Measurements from ENCODE around the gene TADA3. TPM values are rescaled to one million over a fixed set of nuclear protein-coding genes. Genes with fewer than 3 reads are reported as not detected.

TADA3 gene, protein sequence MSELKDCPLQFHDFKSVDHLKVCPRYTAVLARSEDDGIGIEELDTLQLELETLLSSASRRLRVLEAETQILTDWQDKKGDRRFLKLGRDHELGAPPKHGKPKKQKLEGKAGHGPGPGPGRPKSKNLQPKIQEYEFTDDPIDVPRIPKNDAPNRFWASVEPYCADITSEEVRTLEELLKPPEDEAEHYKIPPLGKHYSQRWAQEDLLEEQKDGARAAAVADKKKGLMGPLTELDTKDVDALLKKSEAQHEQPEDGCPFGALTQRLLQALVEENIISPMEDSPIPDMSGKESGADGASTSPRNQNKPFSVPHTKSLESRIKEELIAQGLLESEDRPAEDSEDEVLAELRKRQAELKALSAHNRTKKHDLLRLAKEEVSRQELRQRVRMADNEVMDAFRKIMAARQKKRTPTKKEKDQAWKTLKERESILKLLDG
- 23.7 and 26.2 TPM in 2 replicates for total RNA-seq

DNA sequence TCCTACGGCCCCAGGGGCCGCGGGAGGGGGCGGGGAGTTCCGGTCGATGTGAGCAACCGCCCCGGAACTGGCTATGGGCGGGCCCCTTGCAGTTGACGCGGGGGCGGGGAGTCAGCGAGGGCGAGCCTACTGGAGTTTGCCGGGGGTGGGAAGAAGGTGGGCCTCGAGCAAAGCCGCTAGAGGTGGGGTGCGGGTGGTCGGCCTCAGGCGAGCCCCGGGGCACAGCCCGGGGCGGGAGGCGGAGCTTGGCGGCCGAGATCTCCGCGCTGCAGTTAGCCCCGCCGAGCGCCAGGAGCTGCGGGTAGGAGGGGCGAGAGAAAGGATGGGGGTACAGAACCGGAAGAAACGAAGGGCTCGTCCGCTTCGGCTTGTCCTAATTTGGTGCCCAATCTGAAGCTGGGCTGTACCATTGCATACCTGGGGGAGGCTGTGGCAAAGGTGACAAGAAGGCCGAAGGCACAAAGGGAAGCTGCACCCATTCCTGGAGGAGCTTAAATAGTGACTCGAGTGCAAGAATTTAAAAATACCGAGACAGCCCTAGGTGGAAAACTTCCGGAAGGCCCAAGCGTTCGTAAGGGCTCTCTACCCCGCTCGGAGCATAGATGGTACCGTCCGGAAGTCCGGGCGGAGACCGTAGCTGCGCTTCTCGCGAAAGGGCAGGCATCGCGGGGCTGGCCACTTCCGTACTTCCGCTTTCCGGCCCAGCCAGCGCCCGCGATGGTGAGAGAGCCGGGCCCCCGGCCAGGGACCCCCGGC lies at the start of gene TADA3, which contains the start of gene ARPC4:
TADA3 (minus strand) TSS at position 69 of the 756 bp plus-strand sequence. CDS start 1,007 bp downstream, outside the sequence.
ARPC4 (plus strand) TSS at position 678 of the 756 bp plus-strand sequence; CDS start at position 718, 40 bp downstream.
- peak; percentile 93 to 96 for DNase-seq (ENCODE audit: low read depth in 2 of 2)

DNA sequence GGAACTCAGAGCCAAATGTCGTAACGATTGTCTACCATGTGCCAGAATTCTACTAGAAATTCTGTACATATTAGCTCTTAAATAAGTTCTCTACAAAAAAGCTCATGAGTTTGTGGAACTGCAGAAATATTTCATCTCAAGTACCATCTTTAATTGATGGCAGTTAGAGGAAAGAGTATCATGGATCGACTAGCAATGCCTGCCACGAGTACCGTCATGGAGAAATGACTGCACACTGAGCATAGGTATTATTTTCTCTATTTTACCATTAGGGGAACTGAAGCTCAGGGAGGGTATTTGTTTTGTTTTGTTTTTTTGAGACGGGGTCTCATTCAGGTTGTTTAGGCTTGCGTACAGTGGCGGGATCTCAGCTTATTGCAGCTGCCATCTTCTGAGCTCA lies 48.7 kb upstream of the TADA3 start:
- DNase-seq (ENCODE audit: low read depth in 2 of 2), result no peak

DNA sequence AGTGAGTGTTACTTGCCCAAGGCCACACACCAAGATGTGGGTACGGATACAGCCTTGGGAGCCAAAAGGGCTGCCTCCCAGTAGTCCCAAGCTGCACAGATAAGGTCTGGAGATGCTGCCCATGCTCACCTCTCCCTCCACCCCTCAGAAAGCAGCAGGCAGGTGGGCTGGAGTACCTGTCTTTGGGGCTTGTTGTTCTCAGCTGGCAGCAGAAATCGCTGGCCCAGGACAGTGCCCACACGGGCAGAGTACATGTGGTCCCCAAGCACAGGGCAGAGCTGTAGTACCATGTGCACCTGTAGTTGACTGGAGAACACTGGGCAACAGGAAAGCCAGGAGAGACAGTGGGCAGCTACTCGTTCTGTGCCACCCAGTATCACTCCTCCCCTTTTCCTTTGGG lies 46.6 kb upstream of the TADA3 start:
- DNase-seq (ENCODE audit: low read depth in 2 of 2), result no peak

DNA sequence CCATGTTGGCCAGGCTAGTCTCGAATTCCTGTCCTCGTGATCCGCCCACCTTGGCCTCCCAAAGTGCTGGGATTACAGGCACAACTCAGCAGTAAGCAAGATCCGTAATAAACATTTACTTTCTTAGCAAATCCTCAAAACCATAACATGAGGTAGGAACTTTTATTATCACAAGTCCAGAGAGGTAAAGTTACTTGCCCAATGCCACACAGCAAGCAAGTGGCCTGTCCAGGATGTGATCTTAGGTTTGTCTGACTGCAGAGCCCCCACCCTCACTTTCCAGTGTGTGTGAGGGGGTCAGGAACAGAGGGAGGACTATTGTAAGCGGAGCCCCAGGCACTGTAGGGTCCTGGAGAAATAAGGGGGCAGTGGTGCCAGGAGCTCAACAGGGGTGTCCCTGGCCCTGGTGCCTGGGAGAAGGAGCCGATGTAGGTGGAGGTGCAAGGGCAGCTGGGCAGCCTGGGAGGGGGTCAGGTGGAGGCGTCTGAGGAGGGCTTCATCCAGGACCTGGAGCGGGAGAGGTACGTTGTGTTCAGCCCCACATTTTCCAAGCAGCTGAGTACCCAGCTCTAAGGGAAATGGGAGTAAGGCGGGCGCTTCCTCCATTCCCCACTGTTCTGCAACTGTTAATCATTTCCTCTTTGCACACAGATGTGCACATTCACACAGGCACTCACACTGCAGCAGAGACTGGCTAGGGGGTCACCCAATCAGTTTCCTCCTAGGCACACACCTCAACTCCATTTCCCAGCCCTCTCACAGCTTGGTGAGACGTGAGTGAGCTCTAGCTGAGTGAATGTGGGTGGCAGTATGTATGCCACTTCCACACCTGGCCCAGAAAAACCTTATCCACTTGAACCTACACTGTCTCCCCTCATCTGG lies 45.7 kb upstream of the TADA3 start:
- DNase-seq (ENCODE audit: low read depth in 2 of 2), result peak; percentile 61 to 84

DNA sequence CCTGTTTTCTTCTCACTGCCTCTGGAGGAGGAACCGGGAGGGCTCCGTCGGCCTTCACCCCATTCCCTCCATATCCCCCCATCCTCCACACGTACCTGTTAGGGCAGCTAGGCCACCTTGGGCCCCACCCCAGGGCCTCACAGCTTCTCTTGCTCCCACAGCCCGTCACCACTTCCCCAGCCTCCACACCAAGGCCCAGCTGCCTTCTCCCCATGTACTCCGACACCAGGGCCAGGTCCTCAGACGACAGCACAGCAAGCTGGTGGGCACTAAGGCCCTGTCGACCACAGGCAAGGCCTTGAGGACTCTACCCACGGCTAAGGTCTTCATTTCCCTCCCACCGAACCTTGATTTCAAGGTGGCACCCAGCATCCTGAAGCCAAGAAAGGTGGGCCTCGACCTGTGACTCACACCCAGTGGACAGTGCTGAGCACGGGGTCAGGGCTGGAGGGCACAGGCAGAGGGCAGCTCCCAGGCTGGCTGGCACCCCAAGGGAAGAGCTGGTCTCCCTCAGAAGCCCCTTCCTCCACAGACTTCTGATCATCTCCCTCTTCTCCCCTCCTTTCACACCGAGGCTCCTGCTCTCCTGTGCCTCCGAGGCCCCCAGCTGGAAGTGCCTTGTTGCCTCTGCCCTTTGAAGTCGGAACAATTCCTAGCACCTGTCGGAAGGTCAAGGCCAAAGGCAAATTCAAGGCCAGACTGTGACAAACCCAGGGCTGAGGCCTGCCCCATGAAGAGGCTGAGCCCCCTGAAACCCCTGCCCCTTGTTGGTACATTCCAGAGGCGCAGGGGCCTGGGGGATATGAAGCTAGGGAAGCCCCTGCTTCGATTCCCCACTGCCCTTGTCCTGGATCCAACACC lies 42.5 kb upstream of the TADA3 start:
- DNase-seq (ENCODE audit: low read depth in 2 of 2), result no peak

DNA sequence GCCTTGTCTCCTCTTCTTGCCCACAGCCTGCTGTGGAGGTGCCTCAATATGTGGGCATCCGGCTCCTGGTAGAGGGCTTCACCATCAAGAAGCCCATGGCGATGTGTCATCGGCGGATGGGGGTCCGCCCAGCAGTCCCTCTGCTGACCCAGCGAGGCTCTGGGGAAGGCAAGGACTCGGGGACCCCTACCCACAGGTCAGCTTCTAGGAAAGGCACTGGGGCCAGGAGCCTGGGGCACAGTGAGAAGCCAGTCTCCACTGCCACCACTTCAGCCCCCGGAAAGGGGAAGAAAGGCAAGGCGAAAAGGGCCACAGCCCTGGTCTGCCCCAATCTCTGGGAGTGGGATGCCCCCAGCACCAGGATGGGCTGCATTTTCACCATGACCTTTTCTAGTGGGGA lies 40.8 kb upstream of the TADA3 start:
- DNase-seq (ENCODE audit: low read depth in 2 of 2), result no peak

DNA sequence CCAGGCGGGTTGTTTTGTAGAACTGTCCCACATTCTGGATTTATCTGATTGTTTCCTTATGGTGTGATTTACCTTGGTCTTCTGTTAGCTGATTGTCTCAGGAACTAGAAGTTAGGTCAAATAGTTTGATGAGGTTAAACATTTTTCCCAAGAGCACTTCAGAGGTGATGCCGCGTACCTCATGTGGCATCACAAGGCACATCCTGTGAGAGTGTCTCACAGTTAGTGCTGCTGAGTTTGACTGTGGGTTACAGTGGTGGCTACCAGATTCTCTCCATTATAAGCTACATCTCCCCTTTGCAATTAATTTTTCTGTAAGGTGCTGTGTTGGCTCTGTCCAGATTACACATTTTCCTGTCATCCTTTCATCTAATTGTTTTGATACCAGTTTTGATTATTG lies 39.0 kb upstream of the TADA3 start:
- DNase-seq (ENCODE audit: low read depth in 2 of 2), result no peak

DNA sequence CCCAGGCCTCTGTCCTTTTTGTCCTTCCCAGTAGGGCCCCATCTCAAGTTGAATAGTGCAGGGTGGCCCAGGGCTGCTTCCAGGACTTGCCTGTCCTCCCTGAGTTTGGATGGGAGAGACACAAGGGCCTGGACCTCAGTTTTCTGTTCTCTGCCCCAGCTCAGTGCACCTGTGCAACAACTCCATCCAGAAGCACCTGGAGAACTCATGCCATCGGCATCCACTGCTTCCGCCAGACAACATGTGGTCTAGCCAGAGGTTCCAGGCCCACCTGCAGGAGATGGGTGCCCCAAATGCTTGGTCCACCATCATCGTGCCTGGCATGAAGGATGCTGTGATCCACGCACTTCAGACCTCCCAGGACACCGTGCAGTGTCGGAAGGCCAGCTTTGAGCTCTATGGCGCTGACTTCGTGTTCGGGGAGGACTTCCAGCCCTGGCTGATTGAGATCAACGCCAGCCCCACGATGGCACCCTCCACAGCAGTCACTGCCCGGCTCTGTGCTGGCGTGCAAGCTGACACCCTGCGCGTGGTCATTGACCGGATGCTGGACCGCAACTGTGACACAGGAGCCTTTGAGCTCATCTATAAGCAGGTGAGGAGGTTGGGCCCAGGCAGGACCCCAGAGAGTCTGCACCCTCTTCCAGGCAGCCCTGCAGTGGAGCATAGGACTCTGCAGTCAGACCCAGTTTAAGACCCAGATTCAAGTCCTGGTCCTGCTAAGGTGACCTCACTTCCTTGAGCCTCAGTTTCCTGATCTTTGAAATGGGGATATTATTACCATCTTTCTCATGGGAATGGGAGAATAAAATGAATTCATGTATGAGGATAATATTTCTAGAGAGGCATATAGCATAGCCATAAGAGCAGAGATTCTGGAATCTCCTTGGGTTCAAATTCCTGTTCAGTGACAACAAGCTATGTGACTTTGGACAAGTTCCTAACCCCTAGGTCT lies 36.8 kb upstream of the TADA3 start:
- DNase-seq (ENCODE audit: low read depth in 2 of 2), result no peak

DNA sequence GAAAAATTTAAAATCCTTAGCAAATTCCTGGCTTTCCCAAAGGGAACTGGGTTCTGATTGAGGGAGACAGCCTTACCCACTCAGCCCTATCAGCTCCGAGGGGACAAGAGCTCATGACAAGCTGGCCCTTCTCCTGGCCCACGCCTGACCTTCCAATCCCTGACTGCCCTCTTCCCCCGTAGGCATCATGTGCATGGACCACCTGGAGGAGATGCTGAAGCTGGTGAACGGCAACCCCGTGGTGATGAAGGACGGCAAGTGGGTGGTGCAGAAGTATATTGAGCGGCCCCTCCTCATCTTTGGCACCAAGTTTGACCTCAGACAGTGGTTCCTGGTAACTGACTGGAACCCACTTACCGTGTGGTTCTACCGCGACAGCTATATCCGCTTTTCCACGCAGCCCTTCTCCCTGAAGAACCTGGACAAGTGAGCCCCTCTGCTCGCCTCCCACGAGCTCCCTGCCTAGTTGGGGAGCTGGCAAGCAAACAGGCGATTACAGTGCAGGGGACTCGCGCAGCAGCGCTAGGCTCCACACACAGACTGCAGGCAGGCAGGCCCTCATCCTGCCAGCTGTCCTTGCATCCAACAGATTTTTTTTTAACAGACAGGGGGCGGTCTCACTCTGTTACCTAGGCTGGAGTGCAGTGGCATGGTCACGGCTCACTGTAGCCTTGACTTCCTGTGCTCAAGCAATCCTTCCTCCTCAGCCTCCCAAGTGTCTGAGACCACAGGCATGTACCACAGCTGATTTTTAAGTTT lies 34.7 kb upstream of the TADA3 start:
- peak in 1 of 2 donors; percentile 21 for DNase-seq (ENCODE audit: low read depth in 2 of 2)

DNA sequence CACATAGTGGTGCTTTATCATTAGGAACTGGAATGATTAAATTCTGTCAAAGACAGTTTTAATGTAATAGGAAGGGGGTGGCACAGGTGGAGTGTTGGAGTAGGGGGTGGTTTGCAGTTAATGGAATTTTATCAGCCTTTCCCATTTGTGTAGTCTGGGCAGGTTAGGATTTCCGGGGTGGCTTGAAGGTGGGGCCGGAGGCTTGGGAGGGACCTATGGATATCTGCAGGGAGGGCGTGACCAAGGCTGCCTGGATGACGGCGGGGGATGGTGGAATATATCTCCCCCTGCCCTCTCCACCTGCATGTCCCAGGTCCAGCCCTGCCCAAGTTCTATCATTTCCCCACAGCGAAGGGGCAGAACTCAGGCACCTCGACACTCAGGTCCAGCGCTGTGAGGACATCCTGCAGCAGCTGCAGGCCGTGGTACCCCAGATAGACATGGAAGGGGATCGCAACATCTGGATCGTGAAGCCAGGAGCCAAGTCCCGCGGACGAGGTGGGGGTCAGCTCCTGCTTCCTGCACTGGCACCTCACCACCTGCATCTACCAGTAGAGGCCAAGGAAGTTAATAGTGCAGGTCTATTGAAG lies 33.3 kb upstream of the TADA3 start:
- DNase-seq (ENCODE audit: low read depth in 2 of 2), result no peak

DNA sequence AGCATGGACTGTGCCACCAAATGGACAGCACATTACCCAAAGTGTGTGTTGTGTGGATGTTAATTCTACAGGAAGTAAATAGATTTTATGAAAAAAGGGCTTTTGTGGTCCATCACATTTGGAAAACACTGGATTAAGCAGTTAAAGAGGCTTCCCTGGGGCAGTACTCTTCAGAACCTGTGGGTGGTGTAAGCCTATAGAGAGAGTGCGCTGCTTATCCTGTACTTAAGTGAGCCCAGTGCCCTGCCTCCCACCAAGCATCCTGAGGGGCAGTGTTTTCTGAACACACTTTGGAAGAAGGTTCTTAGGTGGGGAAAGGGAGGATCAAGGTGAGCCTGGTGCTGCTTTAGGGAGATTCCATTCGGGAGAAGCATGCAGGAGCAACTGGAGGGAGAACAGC lies 28.7 kb upstream of the TADA3 start:
- peak in 1 of 2 donors; percentile 23 for DNase-seq (ENCODE audit: low read depth in 2 of 2)

DNA sequence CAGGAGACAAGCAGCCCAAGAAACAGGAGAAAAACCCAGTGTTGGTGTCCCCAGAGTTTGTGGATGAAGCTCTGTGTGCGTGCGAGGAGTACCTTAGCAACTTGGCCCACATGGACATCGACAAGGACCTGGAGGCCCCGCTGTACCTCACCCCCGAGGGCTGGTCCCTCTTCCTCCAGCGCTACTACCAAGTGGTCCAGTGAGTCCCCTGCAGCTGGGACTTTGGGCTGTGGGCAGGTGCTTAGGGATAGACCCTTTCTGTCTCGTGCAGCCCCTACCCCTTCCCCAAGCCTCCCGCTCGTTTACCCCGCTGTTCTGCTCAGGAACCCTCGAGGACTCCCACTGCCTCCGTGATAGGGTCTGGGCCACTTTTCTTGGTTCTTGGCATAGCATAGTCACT lies 28.3 kb upstream of the TADA3 start:
- DNase-seq (ENCODE audit: low read depth in 2 of 2), result no peak

DNA sequence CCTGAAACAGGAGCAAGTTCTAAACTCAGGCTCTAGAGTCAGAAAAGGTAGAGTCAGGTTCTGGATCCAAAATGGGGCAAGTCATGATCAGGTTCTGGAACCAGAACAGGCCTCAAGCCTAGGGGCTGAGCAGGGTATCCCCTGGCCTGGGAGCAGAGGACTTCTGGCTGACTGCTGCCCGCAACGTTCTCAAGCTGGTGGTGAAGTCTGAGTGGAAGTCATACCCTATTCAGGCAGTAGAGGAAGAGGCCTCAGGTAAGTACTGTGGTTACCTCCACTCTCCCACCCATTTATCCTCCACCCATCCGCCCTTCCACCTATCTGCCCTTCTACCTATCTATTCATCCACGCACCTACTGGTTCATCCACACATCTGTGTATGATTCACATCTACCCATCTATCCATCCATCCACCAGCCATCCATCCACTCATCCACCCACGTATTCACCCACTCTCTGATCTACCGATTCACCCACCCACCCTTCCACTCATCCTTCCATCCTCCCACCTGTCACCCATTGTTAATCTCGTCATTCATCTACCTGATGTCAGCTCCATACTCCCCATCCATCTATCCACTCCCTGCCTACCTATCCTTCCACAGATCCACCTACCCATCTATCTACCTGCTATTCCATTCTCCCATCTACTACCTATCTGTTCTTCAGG lies 26.5 kb upstream of the TADA3 start:
- DNase-seq (ENCODE audit: low read depth in 2 of 2), result no peak

DNA sequence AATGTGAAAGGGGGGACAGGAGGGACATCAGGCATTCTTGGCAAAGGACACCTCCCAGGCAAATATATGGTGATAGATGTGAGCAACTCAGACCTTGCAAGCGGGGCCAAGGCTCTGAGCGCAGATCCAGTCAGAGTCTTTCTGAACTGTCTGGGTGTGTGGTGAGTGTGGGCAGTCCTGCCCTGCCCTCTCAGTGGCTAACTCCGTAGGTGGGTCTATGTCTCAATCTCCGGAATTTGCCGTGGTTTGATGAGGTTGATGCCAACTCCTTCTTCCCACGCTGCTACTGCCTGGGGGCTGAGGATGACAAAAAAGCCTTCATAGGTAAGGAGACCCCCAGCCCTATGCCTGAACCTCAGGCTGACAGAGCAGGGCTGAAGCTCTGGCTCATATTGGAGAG lies 25.2 kb upstream of the TADA3 start:
- DNase-seq (ENCODE audit: low read depth in 2 of 2), result no peak

DNA sequence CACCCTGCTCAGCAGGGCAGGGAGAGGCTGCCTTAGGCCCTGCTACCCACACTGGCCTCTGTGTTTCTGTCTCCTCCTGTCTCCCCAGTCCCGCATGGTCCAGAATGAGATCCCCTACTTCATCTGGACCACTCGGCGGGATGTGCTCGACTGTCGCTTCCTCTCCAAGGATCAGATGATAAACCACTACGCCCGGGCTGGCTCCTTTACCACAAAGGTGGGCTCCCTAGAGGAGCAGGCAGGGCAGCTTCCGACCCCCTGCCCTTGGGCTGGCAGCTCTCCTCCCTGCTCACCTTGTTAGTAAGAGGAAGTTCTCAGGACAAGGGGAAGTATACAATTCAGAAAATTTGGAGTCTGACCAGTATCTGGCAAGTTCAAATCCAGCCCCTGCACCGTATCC lies 23.7 kb upstream of the TADA3 start:
- DNase-seq (ENCODE audit: low read depth in 2 of 2), result no peak

DNA sequence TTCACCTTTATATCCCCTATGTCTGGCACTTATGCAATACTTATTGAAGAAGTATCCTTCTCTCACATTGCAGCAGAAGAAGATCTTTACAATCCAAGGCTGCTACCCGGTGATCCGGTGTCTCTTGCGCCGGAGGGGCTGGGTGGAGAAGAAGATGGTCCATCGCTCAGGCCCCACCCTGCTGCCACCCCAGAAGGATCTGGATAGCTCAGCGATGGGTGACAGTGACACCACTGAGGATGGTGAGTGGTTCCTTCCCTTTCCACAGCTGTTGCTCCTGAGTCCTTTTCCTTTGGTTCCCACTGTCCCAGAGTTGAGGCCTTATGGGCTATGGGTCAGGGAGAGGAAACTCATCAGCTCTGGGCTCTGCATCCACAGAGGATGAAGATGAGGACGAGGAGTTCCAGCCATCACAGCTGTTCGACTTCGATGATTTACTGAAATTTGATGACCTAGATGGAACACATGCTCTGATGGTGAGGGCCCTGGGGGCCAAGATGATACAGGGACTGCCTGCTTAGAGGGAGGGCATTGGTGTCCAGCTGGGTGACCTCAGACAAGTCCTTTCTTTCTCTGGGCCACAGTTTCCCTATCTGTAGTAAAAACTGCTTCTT lies 20.7 kb upstream of the TADA3 start:
- no peak for DNase-seq (ENCODE audit: low read depth in 2 of 2)

DNA sequence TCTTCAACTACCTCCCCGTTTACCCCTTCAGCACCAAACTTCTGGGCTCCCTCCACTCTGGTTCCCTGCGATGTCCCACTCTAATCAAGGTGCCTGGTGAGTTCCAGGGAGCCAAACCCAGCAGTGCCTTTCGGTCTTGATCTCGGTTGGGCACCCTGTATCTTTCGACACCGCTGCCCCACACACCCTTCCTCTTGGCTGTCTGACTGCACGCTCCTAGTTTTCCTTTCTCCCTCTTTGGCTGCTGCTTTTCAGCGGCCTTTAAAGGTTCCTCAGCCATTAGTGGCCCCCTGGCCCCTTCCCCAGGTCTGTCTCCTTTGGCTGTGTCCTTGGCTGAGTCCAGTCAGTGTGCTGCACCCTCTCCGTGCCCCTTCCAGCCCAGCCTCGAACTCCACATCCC lies 18.6 kb upstream of the TADA3 start:
- no peak for DNase-seq (ENCODE audit: low read depth in 2 of 2)

DNA sequence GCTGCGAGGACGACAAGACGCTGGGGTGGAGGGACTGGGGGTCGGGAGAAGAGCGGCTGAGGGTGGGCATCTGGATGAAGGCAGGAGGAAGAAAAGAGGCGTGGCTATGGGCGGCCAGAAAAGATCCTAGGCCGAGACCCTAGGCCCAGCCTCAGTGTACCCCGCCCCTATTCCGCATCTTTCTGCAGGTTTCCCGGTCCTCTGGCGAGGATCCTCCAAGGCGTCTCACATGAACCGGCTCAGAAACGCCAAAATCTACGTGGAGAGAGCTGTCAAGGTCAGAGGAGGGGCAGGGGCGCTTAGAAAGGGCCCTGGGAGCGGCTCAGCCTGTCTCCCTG lies 18.1 kb upstream of the TADA3 start:
- no peak for DNase-seq (ENCODE audit: low read depth in 2 of 2)

Measured in dermis microvascular lymphatic vessel endothelial cell (primary cell).